ENCODE measurements around the gene SERPINA5.
"Not testable (repeated sequence)": the region's sequence is repeated elsewhere in the genome, so short reads cannot be mapped to it uniquely, and the experiment has no call there.

SERPINA5 gene

GRCh38 chr14:94598816-94599655 lies 17.8 kb downstream of the SERPINA5 start:
- no peak for DNase-seq (ENCODE audit: low read depth in 3 of 3, low spot score in 1 of 3)

- DNase-seq (ENCODE audit: low read depth in 3 of 3, low spot score in 1 of 3) = no peak
Observed at GRCh38 chr14:94599656-94600004, 18.4 kb downstream of the SERPINA5 start.

- no peak for DNase-seq (ENCODE audit: low read depth in 3 of 3, low spot score in 1 of 3)
Observed at GRCh38 chr14:94600148-94600545, 18.9 kb downstream of the SERPINA5 start.

- no peak for DNase-seq (ENCODE audit: low read depth in 3 of 3, low spot score in 1 of 3)
Observed at GRCh38 chr14:94601884-94602391, 20.7 kb downstream of the SERPINA5 start.

GRCh38 chr14:94602722-94603121 lies 21.5 kb downstream of the SERPINA5 start:
- DNase-seq (ENCODE audit: low read depth in 3 of 3, low spot score in 1 of 3) = no peak

- no peak for DNase-seq (ENCODE audit: low read depth in 3 of 3, low spot score in 1 of 3)
Observed at GRCh38 chr14:94605361-94605760, 24.1 kb downstream of the SERPINA5 start.

GRCh38 chr14:94608966-94609365 lies 27.7 kb downstream of the SERPINA5 start:
- not testable (repeated sequence) for DNase-seq (ENCODE audit: low read depth in 3 of 3, low spot score in 1 of 3)

- no peak for DNase-seq (ENCODE audit: low read depth in 3 of 3, low spot score in 1 of 3)
Observed at GRCh38 chr14:94611179-94611578, 30.0 kb downstream of the SERPINA5 start.

- no peak for DNase-seq (ENCODE audit: low read depth in 3 of 3, low spot score in 1 of 3)
Observed at GRCh38 chr14:94612174-94612573, 30.9 kb downstream of the SERPINA5 start, which contains the start of gene SERPINA3. SERPINA3 (plus strand) TSS chr14:94612391; CDS start chr14:94614442, 2,051 bp downstream.

GRCh38 chr14:94612580-94613554 lies 31.6 kb downstream of the SERPINA5 start:
- no peak for DNase-seq (ENCODE audit: low read depth in 3 of 3, low spot score in 1 of 3)

GRCh38 chr14:94613720-94614644 lies 32.8 kb downstream of the SERPINA5 start:
- DNase-seq (ENCODE audit: low read depth in 3 of 3, low spot score in 1 of 3) = no peak

- DNase-seq (ENCODE audit: low read depth in 3 of 3, low spot score in 1 of 3) = no peak
Observed at GRCh38 chr14:94614802-94615201, 33.6 kb downstream of the SERPINA5 start.

GRCh38 chr14:94615254-94615653 lies 34.0 kb downstream of the SERPINA5 start:
- DNase-seq (ENCODE audit: low read depth in 3 of 3, low spot score in 1 of 3) = no peak

- no peak for DNase-seq (ENCODE audit: low read depth in 3 of 3, low spot score in 1 of 3)
Observed at GRCh38 chr14:94615823-94616570, 34.8 kb downstream of the SERPINA5 start.

- DNase-seq (ENCODE audit: low read depth in 3 of 3, low spot score in 1 of 3) = no peak
Observed at GRCh38 chr14:94617366-94617941, 36.2 kb downstream of the SERPINA5 start.

GRCh38 chr14:94617988-94618822 lies 37.0 kb downstream of the SERPINA5 start:
- no peak for DNase-seq (ENCODE audit: low read depth in 3 of 3, low spot score in 1 of 3)

- no peak for DNase-seq (ENCODE audit: low read depth in 3 of 3, low spot score in 1 of 3)
Observed at GRCh38 chr14:94619297-94619696, 38.1 kb downstream of the SERPINA5 start.

- no peak for DNase-seq (ENCODE audit: low read depth in 3 of 3, low spot score in 1 of 3)
Observed at GRCh38 chr14:94620597-94620996, 39.4 kb downstream of the SERPINA5 start.

Data from stimulated activated CD4-positive, alpha-beta T cell treated with anti-CD3 and anti-CD28 coated beads, TNF-alpha, amount 100 ng/mL, for 1 hour (primary cell).